ENCODE data around the gene LEKR1. TPM values are rescaled to one million over a fixed set of nuclear protein-coding genes. Genes with fewer than 3 reads are reported as not detected.

The LEKR1 gene
- total and polyA plus RNA-seq, 2 of the 13 experiments (the other 11 are each of a cell fraction or from before 2014, with no cell fraction given) = 0.49 to 1.5 TPM

GRCh38 chr3:156826144-156826895, at the start of gene LEKR1 (continued):
- TF ChIP-seq ARID4A (CRISPR knock-in tag; IDR thresholded peaks at IDR 0.05; ENCODE audit: borderline replicate concordance) = peak; percentile 84
- TF ChIP-seq THYN1 (CRISPR knock-in tag; IDR thresholded peaks at IDR 0.05; ENCODE audit: borderline replicate concordance, low read depth) = no peak
- peak; percentile 57; the same call in 1 of the 2 replicates for TF ChIP-seq ZNF891 (CRISPR knock-in tag; IDR thresholded peaks at IDR 0.05)
- TF ChIP-seq THAP7 (CRISPR knock-in tag; IDR thresholded peaks at IDR 0.05) = 0 out of 2 replicates have a peak, but pooled peaks have one; percentile 46
- TF ChIP-seq GFI1 (CRISPR knock-in tag; IDR thresholded peaks at IDR 0.05; ENCODE audit: borderline replicate concordance) = 0 out of 2 replicates have a peak, but pooled peaks have one; percentile 28
- TF ChIP-seq MEIS2 (CRISPR knock-in tag; IDR thresholded peaks at IDR 0.05) = 0 out of 2 replicates have a peak, but pooled peaks have one; percentile 8
- no peak for TF ChIP-seq ZNF780A (CRISPR knock-in tag; IDR thresholded peaks at IDR 0.05)
- 0 out of 2 replicates have a peak, but pooled peaks have one; percentile 30 for TF ChIP-seq ZNF839 (CRISPR knock-in tag; IDR thresholded peaks at IDR 0.05; ENCODE audit: borderline replicate concordance)
- TF ChIP-seq POLR2AphosphoS5 (IDR thresholded peaks at IDR 0.05; ENCODE audit: low read depth, low read length) = peak; percentile 38; the same call in 1 of the 2 replicates
- TF ChIP-seq NR0B2 (CRISPR knock-in tag; IDR thresholded peaks at IDR 0.05) = peak; percentile 13; the same call in 1 of the 2 replicates
